ENCODE measurements around the gene STXBP6. TPM values are rescaled to one million over a fixed set of nuclear protein-coding genes. Genes with fewer than 3 reads are reported as not detected.

Gene STXBP6
- total and polyA plus RNA-seq, 2 of the 13 experiments (the other 11 are each of a cell fraction or from before 2014, with no cell fraction given) = 35.3 to 42.8 TPM

GRCh38 chr14:24816011-24816928 is 233.7 kb downstream of the STXBP6 start (continued):
- TF ChIP-seq ZBTB43 (CRISPR knock-in tag; conservative IDR thresholded peaks at IDR 0.05) = peak; percentile 97
- TF ChIP-seq AGO1 (IDR thresholded peaks at IDR 0.05; ENCODE audit: low read depth, low read length, poor library complexity, severe bottlenecking) = no peak
- peak; percentile 15; the same call in 1 of the 2 replicates for TF ChIP-seq KAT7 (CRISPR knock-in tag; IDR thresholded peaks at IDR 0.05; ENCODE audit: borderline replicate concordance)
- 0 out of 2 replicates have a peak, but pooled peaks have one; percentile 67 for TF ChIP-seq ZNF720 (CRISPR knock-in tag; IDR thresholded peaks at IDR 0.05)
- TF ChIP-seq SIN3A (IDR thresholded peaks at IDR 0.05; ENCODE audit: borderline replicate concordance, low read depth, low read length) = no peak
- TF ChIP-seq MBD4 (IDR thresholded peaks at IDR 0.05; ENCODE audit: borderline replicate concordance, low read length) = no peak
- peak; percentile 83 for TF ChIP-seq HNF4A (CRISPR knock-in tag; IDR thresholded peaks at IDR 0.05)
- TF ChIP-seq FOXK2 (IDR thresholded peaks at IDR 0.05) = peak; percentile 71
- peak; percentile 85; the same call in 1 of the 2 replicates for TF ChIP-seq CCDC6 (CRISPR knock-in tag; IDR thresholded peaks at IDR 0.05)
- TF ChIP-seq HNRNPK (IDR thresholded peaks at IDR 0.05; ENCODE audit: low read depth, low read length, poor library complexity, severe bottlenecking) = no peak
- no peak; a peak in 1 of 4 replicates for TF ChIP-seq ATF4 (CRISPR knock-in tag; IDR thresholded peaks at IDR 0.05)
- TF ChIP-seq ZGPAT (CRISPR knock-in tag; IDR thresholded peaks at IDR 0.05) = peak; percentile 65
- TF ChIP-seq, protein P1, sequence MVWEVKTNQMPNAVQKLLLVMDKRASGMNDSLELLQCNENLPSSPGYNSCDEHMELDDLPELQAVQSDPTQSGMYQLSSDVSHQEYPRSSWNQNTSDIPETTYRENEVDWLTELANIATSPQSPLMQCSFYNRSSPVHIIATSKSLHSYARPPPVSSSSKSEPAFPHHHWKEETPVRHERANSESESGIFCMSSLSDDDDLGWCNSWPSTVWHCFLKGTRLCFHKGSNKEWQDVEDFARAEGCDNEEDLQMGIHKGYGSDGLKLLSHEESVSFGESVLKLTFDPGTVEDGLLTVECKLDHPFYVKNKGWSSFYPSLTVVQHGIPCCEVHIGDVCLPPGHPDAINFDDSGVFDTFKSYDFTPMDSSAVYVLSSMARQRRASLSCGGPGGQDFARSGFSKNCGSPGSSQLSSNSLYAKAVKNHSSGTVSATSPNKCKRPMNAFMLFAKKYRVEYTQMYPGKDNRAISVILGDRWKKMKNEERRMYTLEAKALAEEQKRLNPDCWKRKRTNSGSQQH (CRISPR knock-in tag; IDR thresholded peaks at IDR 0.05; ENCODE audit: low read depth) = peak; percentile 83
- no peak for TF ChIP-seq ZNF552 (CRISPR knock-in tag; IDR thresholded peaks at IDR 0.05; ENCODE audit: borderline replicate concordance)
- no peak for TF ChIP-seq ZFP82 (CRISPR knock-in tag; IDR thresholded peaks at IDR 0.05; ENCODE audit: borderline replicate concordance)
- TF ChIP-seq KDM1A (CRISPR knock-in tag; IDR thresholded peaks at IDR 0.05) = no peak; the same call in 1 of the 2 replicates
- TF ChIP-seq ZSCAN21 (CRISPR knock-in tag; IDR thresholded peaks at IDR 0.05; ENCODE audit: borderline replicate concordance) = peak; percentile 33; the same call in 1 of the 2 replicates
- TF ChIP-seq KLF11 (CRISPR knock-in tag; IDR thresholded peaks at IDR 0.05) = peak; percentile 17; the same call in 1 of the 2 replicates
- no peak for TF ChIP-seq ZNF678 (CRISPR knock-in tag; IDR thresholded peaks at IDR 0.05)
- no peak for TF ChIP-seq ZNF207 (IDR thresholded peaks at IDR 0.05; ENCODE audit: borderline replicate concordance)
- no peak for TF ChIP-seq ZZZ3 (CRISPR knock-in tag; IDR thresholded peaks at IDR 0.05; ENCODE audit: borderline replicate concordance)
- TF ChIP-seq CHD2 (IDR thresholded peaks at IDR 0.05; ENCODE audit: low read depth, low read length) = no peak
- no peak; the same call in 1 of the 2 replicates for TF ChIP-seq ZNF550 (CRISPR knock-in tag; IDR thresholded peaks at IDR 0.05; ENCODE audit: borderline replicate concordance)
- no peak for TF ChIP-seq ZFP62 (CRISPR knock-in tag; IDR thresholded peaks at IDR 0.05)
- peak; percentile 85; the same call in 1 of the 2 replicates for TF ChIP-seq TARDBP (CRISPR knock-in tag; IDR thresholded peaks at IDR 0.05)

Data from HepG2 (cell line).